T-helper 17 cell (primary cell): ENCODE results near the gene PLXNA4. TPM values are rescaled to one million over a fixed set of nuclear protein-coding genes. Genes with fewer than 3 reads are reported as not detected.

ENCODE experiments used
- ATAC-seq: fragments of 150-1000 bp; cut with Tn5 transposase; 2 replicates; pipeline ENCODE4 v1.10.0; 2021; ENCODE audit warnings: mild to moderate bottlenecking, moderate library complexity
- DNase-seq, 3 donors: peaks; one replicate each; pipeline versions ENCODE4 v3.0.0 to v3.0.0-alpha.2; 2020 to 2021
- H3K9me3 ChIP-seq: one replicate; pipeline ENCODE4 v1.7.0; 2013; ENCODE audit warnings: low read length, mild to moderate bottlenecking; ENCODE audit not compliant: control insufficient read depth, poor library complexity, severe bottlenecking
- H3K27ac Mint-ChIP-seq: one replicate; pipeline ENCODE4 v1.8.0; 2022; ENCODE audit warnings: mild to moderate bottlenecking, moderate library complexity, mixed read lengths
- H3K27me3 Mint-ChIP-seq: one replicate; pipeline ENCODE4 v1.8.0; 2022; ENCODE audit warnings: mixed read lengths
- H3K36me3 Mint-ChIP-seq: one replicate; pipeline ENCODE4 v1.8.0; 2022; ENCODE audit warnings: low read depth, mixed read lengths
- H3K4me1 Mint-ChIP-seq: one replicate; pipeline ENCODE4 v1.8.0; 2022; ENCODE audit warnings: mild to moderate bottlenecking, mixed read lengths
- H3K4me3 Mint-ChIP-seq: one replicate; pipeline ENCODE4 v1.8.0; 2022; ENCODE audit warnings: mild to moderate bottlenecking, moderate library complexity, mixed read lengths
- total RNA-seq, 4 donors: library from RNA in 2 of 4; stranded (reverse) in 2 of 4; gene quantifications; one replicate each; pipeline ENCODE4 v1.2.3 and lab custom pipeline; 2022 to 2026

PLXNA4 gene
- total RNA-seq, 2 donors from 2014 or later = 9.5 to 11.7 TPM

- no peaks in the 10 kb centered on the region for H3K9me3 ChIP-seq
- no peaks in the 10 kb centered on the region for H3K36me3 Mint-ChIP-seq
- no peak for ATAC-seq
- no peaks in the 10 kb centered on the region for H3K4me1 Mint-ChIP-seq
- no peak overlapping the region for H3K4me3 Mint-ChIP-seq
- DNase-seq = no peak
- H3K27me3 Mint-ChIP-seq = peaks cover 39% of the 10 kb centered on the region
- H3K27ac Mint-ChIP-seq = no peak overlapping the region
Observed at GRCh38 chr7:132352800-132353199, 223.5 kb downstream of the PLXNA4 start.

GRCh38 chr7:132351954-132352499, 224.2 kb downstream of the PLXNA4 start:
- Mint-ChIP-seq H3K27ac (no peak overlapping the region), H3K36me3 (no peaks in the 10 kb centered on the region), H3K4me3 (no peak overlapping the region), H3K27me3 (peaks cover 41% of the 10 kb centered on the region), H3K4me1 (no peaks in the 10 kb centered on the region)
- no peak for ATAC-seq
- no peak for DNase-seq
- no peaks in the 10 kb centered on the region for H3K9me3 ChIP-seq

GRCh38 chr7:132350741-132351140, 225.5 kb downstream of the PLXNA4 start:
- no peak overlapping the region for H3K27ac Mint-ChIP-seq
- ATAC-seq = no peak
- no peak overlapping the region for H3K4me3 Mint-ChIP-seq
- DNase-seq = no peak
- H3K9me3 ChIP-seq = no peaks in the 10 kb centered on the region
- no peaks in the 10 kb centered on the region for H3K4me1 Mint-ChIP-seq
- no peaks in the 10 kb centered on the region for H3K36me3 Mint-ChIP-seq
- peaks cover 52% of the 10 kb centered on the region for H3K27me3 Mint-ChIP-seq

GRCh38 chr7:132349075-132349474, 227.2 kb downstream of the PLXNA4 start:
- H3K4me1 Mint-ChIP-seq = peaks cover under 1% of the 10 kb centered on the region

GRCh38 chr7:132348341-132348740, 227.9 kb downstream of the PLXNA4 start:
- Mint-ChIP-seq H3K4me3 (no peak overlapping the region), H3K27me3 (peaks cover 59% of the 10 kb centered on the region), H3K27ac (no peak overlapping the region), H3K36me3 (no peaks in the 10 kb centered on the region), H3K4me1 (peaks cover 3% of the 10 kb centered on the region)
- DNase-seq = no peak
- no peaks in the 10 kb centered on the region for H3K9me3 ChIP-seq
- no peak for ATAC-seq

More at GRCh38 chr7:132349075-132349474, 227.2 kb downstream of the PLXNA4 start:
- DNase-seq (no peak), ATAC-seq (no peak)
- no peaks in the 10 kb centered on the region for H3K9me3 ChIP-seq
- Mint-ChIP-seq H3K27ac (no peak overlapping the region), H3K36me3 (no peaks in the 10 kb centered on the region), H3K27me3 (peaks cover 61% of the 10 kb centered on the region), H3K4me3 (no peak overlapping the region)

- Mint-ChIP-seq H3K36me3 (no peaks in the 10 kb centered on the region), H3K4me1 (peaks cover 3% of the 10 kb centered on the region), H3K27me3 (peaks cover 55% of the 10 kb centered on the region), H3K4me3 (no peak overlapping the region), H3K27ac (no peak overlapping the region)
- DNase-seq = no peak
- ATAC-seq = no peak
- no peaks in the 10 kb centered on the region for H3K9me3 ChIP-seq
Observed at GRCh38 chr7:132347858-132348257, 228.4 kb downstream of the PLXNA4 start.

GRCh38 chr7:132347123-132347522, 229.1 kb downstream of the PLXNA4 start:
- H3K27me3 Mint-ChIP-seq = peaks cover 47% of the 10 kb centered on the region
- no peaks in the 10 kb centered on the region for H3K9me3 ChIP-seq
- H3K27ac Mint-ChIP-seq = no peak overlapping the region
- H3K36me3 Mint-ChIP-seq = no peaks in the 10 kb centered on the region
- ATAC-seq (no peak), DNase-seq (no peak)
- peaks cover 3% of the 10 kb centered on the region for H3K4me1 Mint-ChIP-seq
- H3K4me3 Mint-ChIP-seq = no peak overlapping the region

- H3K27ac Mint-ChIP-seq = no peak overlapping the region
- H3K4me1 Mint-ChIP-seq = peaks cover 3% of the 10 kb centered on the region
- H3K4me3 Mint-ChIP-seq = no peak overlapping the region
- peaks cover 41% of the 10 kb centered on the region for H3K27me3 Mint-ChIP-seq
- ATAC-seq = no peak
- H3K9me3 ChIP-seq = no peaks in the 10 kb centered on the region
- no peaks in the 10 kb centered on the region for H3K36me3 Mint-ChIP-seq
- DNase-seq = no peak
Observed at GRCh38 chr7:132345543-132346129, 230.6 kb downstream of the PLXNA4 start.

GRCh38 chr7:132345030-132345429, 231.2 kb downstream of the PLXNA4 start:
- Mint-ChIP-seq H3K4me3 (no peak overlapping the region), H3K4me1 (peaks cover 3% of the 10 kb centered on the region), H3K36me3 (no peaks in the 10 kb centered on the region), H3K27me3 (peaks cover 41% of the 10 kb centered on the region), H3K27ac (no peak overlapping the region)
- DNase-seq (no peak), ATAC-seq (no peak)
- H3K9me3 ChIP-seq = no peaks in the 10 kb centered on the region

- H3K4me1 Mint-ChIP-seq = peaks cover 3% of the 10 kb centered on the region
- H3K27me3 Mint-ChIP-seq = peaks cover 39% of the 10 kb centered on the region
- DNase-seq (no peak), ATAC-seq (no peak)
- H3K4me3 Mint-ChIP-seq = no peak overlapping the region
- no peaks in the 10 kb centered on the region for H3K36me3 Mint-ChIP-seq
- no peaks in the 10 kb centered on the region for H3K9me3 ChIP-seq
- H3K27ac Mint-ChIP-seq = no peak overlapping the region
Observed at GRCh38 chr7:132343199-132343598, 233.1 kb downstream of the PLXNA4 start.

GRCh38 chr7:132337450-132338080, 238.7 kb downstream of the PLXNA4 start:
- H3K4me3 Mint-ChIP-seq = no peak overlapping the region
- no peaks in the 10 kb centered on the region for H3K4me1 Mint-ChIP-seq
- H3K9me3 ChIP-seq = no peaks in the 10 kb centered on the region
- ATAC-seq (no peak), DNase-seq (no peak)
- H3K27ac Mint-ChIP-seq = no peak overlapping the region
- H3K36me3 Mint-ChIP-seq = no peaks in the 10 kb centered on the region
- H3K27me3 Mint-ChIP-seq = peaks cover 12% of the 10 kb centered on the region

- no peak overlapping the region for H3K27ac Mint-ChIP-seq
- no peak for DNase-seq
- H3K27me3 Mint-ChIP-seq = peaks cover 12% of the 10 kb centered on the region
- no peaks in the 10 kb centered on the region for H3K36me3 Mint-ChIP-seq
- ATAC-seq = no peak
- no peak overlapping the region for H3K4me3 Mint-ChIP-seq
- H3K9me3 ChIP-seq = no peaks in the 10 kb centered on the region
- H3K4me1 Mint-ChIP-seq = no peaks in the 10 kb centered on the region
Observed at GRCh38 chr7:132336797-132337196, 239.5 kb downstream of the PLXNA4 start.

- no peaks in the 10 kb centered on the region for H3K4me1 Mint-ChIP-seq
- H3K4me3 Mint-ChIP-seq = no peak overlapping the region
- ATAC-seq = no peak
- DNase-seq = no peak
- H3K27me3 Mint-ChIP-seq = peaks cover 12% of the 10 kb centered on the region
- no peaks in the 10 kb centered on the region for H3K36me3 Mint-ChIP-seq
- no peak overlapping the region for H3K27ac Mint-ChIP-seq
- H3K9me3 ChIP-seq = no peaks in the 10 kb centered on the region
Observed at GRCh38 chr7:132333301-132333700, 243.0 kb downstream of the PLXNA4 start.

- no peaks in the 10 kb centered on the region for H3K9me3 ChIP-seq
- no peak overlapping the region for H3K27ac Mint-ChIP-seq
- ATAC-seq (no peak), DNase-seq (no peak)
- no peaks in the 10 kb centered on the region for H3K4me1 Mint-ChIP-seq
- H3K4me3 Mint-ChIP-seq = no peak overlapping the region
- no peaks in the 10 kb centered on the region for H3K36me3 Mint-ChIP-seq
- H3K27me3 Mint-ChIP-seq = peaks cover 27% of the 10 kb centered on the region
Observed at GRCh38 chr7:132328760-132329159, 247.5 kb downstream of the PLXNA4 start.
